ENCODE results near the gene ILRUN.
"Not testable (repeated sequence)": the region's sequence is repeated elsewhere in the genome, so short reads cannot be mapped to it uniquely, and the experiment has no call there.

ILRUN gene

GRCh38 chr6:34676140-34676539, 20.4 kb downstream of the ILRUN start:
- H3K36me3 ChIP-seq = no peaks in the 10 kb centered on the region
- no peaks in the 10 kb centered on the region for H3K9me3 ChIP-seq
- no peak for DNase-seq
- TF ChIP-seq, protein P1, sequence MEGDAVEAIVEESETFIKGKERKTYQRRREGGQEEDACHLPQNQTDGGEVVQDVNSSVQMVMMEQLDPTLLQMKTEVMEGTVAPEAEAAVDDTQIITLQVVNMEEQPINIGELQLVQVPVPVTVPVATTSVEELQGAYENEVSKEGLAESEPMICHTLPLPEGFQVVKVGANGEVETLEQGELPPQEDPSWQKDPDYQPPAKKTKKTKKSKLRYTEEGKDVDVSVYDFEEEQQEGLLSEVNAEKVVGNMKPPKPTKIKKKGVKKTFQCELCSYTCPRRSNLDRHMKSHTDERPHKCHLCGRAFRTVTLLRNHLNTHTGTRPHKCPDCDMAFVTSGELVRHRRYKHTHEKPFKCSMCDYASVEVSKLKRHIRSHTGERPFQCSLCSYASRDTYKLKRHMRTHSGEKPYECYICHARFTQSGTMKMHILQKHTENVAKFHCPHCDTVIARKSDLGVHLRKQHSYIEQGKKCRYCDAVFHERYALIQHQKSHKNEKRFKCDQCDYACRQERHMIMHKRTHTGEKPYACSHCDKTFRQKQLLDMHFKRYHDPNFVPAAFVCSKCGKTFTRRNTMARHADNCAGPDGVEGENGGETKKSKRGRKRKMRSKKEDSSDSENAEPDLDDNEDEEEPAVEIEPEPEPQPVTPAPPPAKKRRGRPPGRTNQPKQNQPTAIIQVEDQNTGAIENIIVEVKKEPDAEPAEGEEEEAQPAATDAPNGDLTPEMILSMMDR (IDR thresholded peaks at IDR 0.05; ENCODE audit: low read depth, low read length) = no peak
- no peaks in the 10 kb centered on the region for H3K4me1 ChIP-seq
- H3K27me3 ChIP-seq = no peaks in the 10 kb centered on the region
- H3K4me3 ChIP-seq (ENCODE audit: low read depth, low read length) = no peak overlapping the region

GRCh38 chr6:34674930-34675329, 21.6 kb downstream of the ILRUN start:
- not testable (repeated sequence) for H3K4me3 ChIP-seq (ENCODE audit: low read depth, low read length); H3K9me3 ChIP-seq; DNase-seq; H3K4me1 ChIP-seq; H3K36me3 ChIP-seq; H3K27me3 ChIP-seq

DNA sequence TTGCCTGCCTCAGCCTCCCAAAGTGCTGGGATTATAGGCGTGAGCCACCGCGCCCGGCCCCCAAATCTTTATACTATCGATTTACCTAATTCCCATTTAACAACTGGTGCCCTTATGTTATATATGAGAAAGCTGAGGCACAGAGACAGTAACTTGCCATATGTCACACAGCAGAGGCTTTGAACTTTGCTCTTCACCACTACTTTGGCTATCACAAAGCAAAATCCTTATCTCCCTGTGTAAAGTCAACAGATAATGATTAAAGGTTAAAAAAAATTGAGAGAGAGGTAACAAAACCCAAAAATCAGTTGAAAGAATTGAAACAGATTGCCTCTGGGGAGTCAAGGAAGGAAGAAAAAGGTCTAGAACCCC, 22.3 kb downstream of the ILRUN start:
- no peak overlapping the region for H3K4me3 ChIP-seq (ENCODE audit: low read depth, low read length)
- H3K4me1 ChIP-seq = no peaks in the 10 kb centered on the region
- H3K27me3 ChIP-seq = no peaks in the 10 kb centered on the region
- TF ChIP-seq, protein P1 (IDR thresholded peaks at IDR 0.05; ENCODE audit: low read depth, low read length) = no peak
- no peaks in the 10 kb centered on the region for H3K9me3 ChIP-seq
- no peaks in the 10 kb centered on the region for H3K36me3 ChIP-seq
- DNase-seq = no peak

GRCh38 chr6:34673064-34673463, 23.5 kb downstream of the ILRUN start:
- Histone ChIP-seq H3K9me3 (no peaks in the 10 kb centered on the region), H3K4me1 (no peaks in the 10 kb centered on the region), H3K4me3 (ENCODE audit: low read depth, low read length) (no peak overlapping the region), H3K27me3 (no peaks in the 10 kb centered on the region), H3K36me3 (no peaks in the 10 kb centered on the region)
- DNase-seq = no peak
- TF ChIP-seq, protein P1 (IDR thresholded peaks at IDR 0.05; ENCODE audit: low read depth, low read length) = no peak

DNA sequence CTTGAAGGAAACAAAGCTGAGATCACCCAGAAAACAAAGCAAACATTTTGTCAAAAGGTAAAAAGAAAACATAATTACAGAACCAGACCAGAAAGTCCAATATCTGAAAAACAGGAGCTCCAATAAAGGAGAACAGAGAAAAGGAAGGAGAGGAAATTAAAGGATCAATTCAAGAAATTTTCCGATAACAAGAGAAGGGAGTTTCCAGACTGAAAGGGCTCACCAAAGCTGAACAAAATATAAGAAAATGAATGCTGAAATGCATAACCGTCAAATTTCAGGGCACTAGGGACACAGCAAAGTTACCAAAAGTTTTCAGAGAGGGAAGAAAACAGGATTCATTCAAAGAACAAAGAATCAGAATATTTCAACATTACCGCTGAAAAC, 23.9 kb downstream of the ILRUN start:
- no peak for DNase-seq
- no peaks in the 10 kb centered on the region for H3K4me1 ChIP-seq
- H3K4me3 ChIP-seq (ENCODE audit: low read depth, low read length) = no peak overlapping the region
- no peaks in the 10 kb centered on the region for H3K9me3 ChIP-seq
- TF ChIP-seq, protein P1 (IDR thresholded peaks at IDR 0.05; ENCODE audit: low read depth, low read length) = no peak
- no peaks in the 10 kb centered on the region for H3K36me3 ChIP-seq
- no peaks in the 10 kb centered on the region for H3K27me3 ChIP-seq

GRCh38 chr6:34671801-34672656, 24.5 kb downstream of the ILRUN start:
- H3K36me3 ChIP-seq = no peaks in the 10 kb centered on the region
- H3K4me3 ChIP-seq (ENCODE audit: low read depth, low read length) = no peak overlapping the region
- H3K27me3 ChIP-seq = no peaks in the 10 kb centered on the region
- no peaks in the 10 kb centered on the region for H3K9me3 ChIP-seq
- no peaks in the 10 kb centered on the region for H3K4me1 ChIP-seq
- DNase-seq = no peak
- TF ChIP-seq, protein P1 (IDR thresholded peaks at IDR 0.05; ENCODE audit: low read depth, low read length) = no peak
